ENCODE measurements around the gene VWA3B. TPM values are rescaled to one million over a fixed set of nuclear protein-coding genes. Genes with fewer than 3 reads are reported as not detected.

VWA3B gene
- total RNA-seq, 2 donors from 2014 or later: 1.8 to 3.2 TPM

GRCh38 chr2:98078701-98079100 is 8.3 kb upstream of the VWA3B start:
- Histone ChIP-seq H3K4me3 (no peak overlapping the region), H3K27me3 (no peaks in the 10 kb centered on the region), H3K36me3 (no peaks in the 10 kb centered on the region), H3K4me1 (no peaks in the 10 kb centered on the region), H3K27ac (no peak overlapping the region), H3K9me3 (no peaks in the 10 kb centered on the region), H3K9ac (ENCODE audit: low read depth in 2 of 2, low read length in 2 of 2) (no peak overlapping the region)
- DNase-seq: no peak
- intact Hi-C loops (cut with DNase I): no loop called here
- TF ChIP-seq CTCF (IDR thresholded peaks at IDR 0.05): no peak

GRCh38 chr2:98084151-98084868 is 2.7 kb upstream of the VWA3B start:
- intact Hi-C loops (cut with DNase I): no loop called here
- Histone ChIP-seq H3K4me1 (peaks cover 11% of the 10 kb centered on the region), H3K9me3 (no peaks in the 10 kb centered on the region), H3K9ac (ENCODE audit: low read depth in 2 of 2, low read length in 2 of 2) (peak overlapping the region in 1 of 2 donors; percentile 89), H3K4me3 (no peak overlapping the region), H3K27me3 (no peaks in the 10 kb centered on the region), H3K36me3 (no peaks in the 10 kb centered on the region), H3K27ac (peak overlapping the region; percentile 70)
- DNase-seq: peak; percentile 52
- no peak for TF ChIP-seq CTCF (IDR thresholded peaks at IDR 0.05)

- Histone ChIP-seq H3K4me3 (no peak overlapping the region), H3K27ac (peak overlapping the region; percentile 70), H3K4me1 (peaks cover 11% of the 10 kb centered on the region), H3K9me3 (no peaks in the 10 kb centered on the region), H3K36me3 (no peaks in the 10 kb centered on the region), H3K9ac (ENCODE audit: low read depth in 2 of 2, low read length in 2 of 2) (peak overlapping the region in 1 of 2 donors; percentile 89), H3K27me3 (no peaks in the 10 kb centered on the region)
- peak; percentile 50 for DNase-seq
- no peak for TF ChIP-seq CTCF (IDR thresholded peaks at IDR 0.05)
- intact Hi-C loops (cut with DNase I): no loop called here
Measured at GRCh38 chr2:98084869-98085238, 2.1 kb upstream of the VWA3B start.

GRCh38 chr2:98085649-98086048 is 1.3 kb upstream of the VWA3B start:
- H3K4me3 ChIP-seq: no peak overlapping the region
- peak overlapping the region; percentile 70 for H3K27ac ChIP-seq
- H3K4me1 ChIP-seq: peaks cover 11% of the 10 kb centered on the region
- H3K9ac ChIP-seq (ENCODE audit: low read depth in 2 of 2, low read length in 2 of 2): peak overlapping the region in 1 of 2 donors; percentile 89
- intact Hi-C loops (cut with DNase I): no loop called here
- H3K9me3 ChIP-seq: no peaks in the 10 kb centered on the region
- DNase-seq: peak; percentile 63
- no peaks in the 10 kb centered on the region for H3K36me3 ChIP-seq
- H3K27me3 ChIP-seq: no peaks in the 10 kb centered on the region
- no peak for TF ChIP-seq CTCF (IDR thresholded peaks at IDR 0.05)

- TF ChIP-seq CTCF (IDR thresholded peaks at IDR 0.05): no peak
- no peaks in the 10 kb centered on the region for H3K9me3 ChIP-seq
- peak overlapping the region; percentile 62 for H3K4me3 ChIP-seq
- no peaks in the 10 kb centered on the region for H3K27me3 ChIP-seq
- intact Hi-C loops (cut with DNase I): no loop called here
- H3K4me1 ChIP-seq: peaks cover 11% of the 10 kb centered on the region
- no peaks in the 10 kb centered on the region for H3K36me3 ChIP-seq
- peak overlapping the region; percentile 72 to 89 for H3K9ac ChIP-seq (ENCODE audit: low read depth in 2 of 2, low read length in 2 of 2)
- DNase-seq: no peak
- peak overlapping the region; percentile 70 for H3K27ac ChIP-seq
Measured at GRCh38 chr2:98087447-98088020, 567 bp downstream of the VWA3B start.

Measured in colonic mucosa (tissue), 4 donors.